ENCODE results near the gene PHYKPL. TPM values are rescaled to one million over a fixed set of nuclear protein-coding genes. Genes with fewer than 3 reads are reported as not detected.

PHYKPL gene
- total RNA-seq, 1 donor from 2014 or later, result 20.5 TPM

DNA sequence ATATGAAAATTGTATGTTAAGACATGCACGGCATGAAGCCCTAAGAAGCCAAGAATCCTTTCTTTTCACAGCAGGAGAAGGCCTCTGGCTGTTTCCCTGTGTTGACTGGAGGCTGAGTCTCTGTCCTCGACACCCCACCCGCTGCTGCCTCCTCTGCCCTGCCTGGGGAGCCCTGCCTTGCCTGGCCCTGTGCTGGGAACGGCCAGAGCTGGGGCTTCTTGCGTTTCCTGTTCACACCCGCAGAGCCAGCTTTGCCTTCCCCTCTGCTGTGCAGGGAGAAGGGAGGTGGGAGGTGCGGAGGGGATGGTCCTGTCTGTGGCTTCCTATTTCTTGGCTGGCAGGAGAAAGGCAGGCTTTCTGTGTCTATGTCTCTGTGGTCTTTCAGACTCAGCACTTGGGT is 38.6 kb downstream of the PHYKPL start:
- H3K27me3 ChIP-seq, result no peaks in the 10 kb centered on the region
- Mint-ChIP-seq H3K36me3 (no peaks in the 10 kb centered on the region), H3K9me3 (peaks cover 11% of the 10 kb centered on the region), H3K27ac (no peak overlapping the region), H3K27me3 (ENCODE audit: insufficient read depth, low read depth) (peaks cover 12% of the 10 kb centered on the region), H3K4me1 (peaks cover 28% of the 10 kb centered on the region), H3K4me3 (no peak overlapping the region)
- no peaks in the 10 kb centered on the region for H3K79me2 ChIP-seq (ENCODE audit: low read depth)
- H3K9me3 ChIP-seq (ENCODE audit: low read depth), result no peaks in the 10 kb centered on the region
- no peak overlapping the region for H3K4me3 ChIP-seq
- DNase-seq (ENCODE audit: low spot score), result no peak
- no peaks in the 10 kb centered on the region for H4K20me1 ChIP-seq (ENCODE audit: low read depth)
- no peak overlapping the region for H3K4me2 ChIP-seq
- H3K9ac ChIP-seq, result no peak overlapping the region
- no peak overlapping the region for H2AFZ ChIP-seq (replicated peaks)
- no peaks in the 10 kb centered on the region for H3K36me3 ChIP-seq
- peaks cover 17% of the 10 kb centered on the region for H3F3A ChIP-seq (ENCODE audit: low read depth)
- H3K27ac ChIP-seq, result no peak overlapping the region
- TF ChIP-seq EZH2phosphoT487 (IDR thresholded peaks at IDR 0.05) (no peak), EZH2 (IDR thresholded peaks at IDR 0.05) (no peak)
- TF ChIP-seq, protein P1, sequence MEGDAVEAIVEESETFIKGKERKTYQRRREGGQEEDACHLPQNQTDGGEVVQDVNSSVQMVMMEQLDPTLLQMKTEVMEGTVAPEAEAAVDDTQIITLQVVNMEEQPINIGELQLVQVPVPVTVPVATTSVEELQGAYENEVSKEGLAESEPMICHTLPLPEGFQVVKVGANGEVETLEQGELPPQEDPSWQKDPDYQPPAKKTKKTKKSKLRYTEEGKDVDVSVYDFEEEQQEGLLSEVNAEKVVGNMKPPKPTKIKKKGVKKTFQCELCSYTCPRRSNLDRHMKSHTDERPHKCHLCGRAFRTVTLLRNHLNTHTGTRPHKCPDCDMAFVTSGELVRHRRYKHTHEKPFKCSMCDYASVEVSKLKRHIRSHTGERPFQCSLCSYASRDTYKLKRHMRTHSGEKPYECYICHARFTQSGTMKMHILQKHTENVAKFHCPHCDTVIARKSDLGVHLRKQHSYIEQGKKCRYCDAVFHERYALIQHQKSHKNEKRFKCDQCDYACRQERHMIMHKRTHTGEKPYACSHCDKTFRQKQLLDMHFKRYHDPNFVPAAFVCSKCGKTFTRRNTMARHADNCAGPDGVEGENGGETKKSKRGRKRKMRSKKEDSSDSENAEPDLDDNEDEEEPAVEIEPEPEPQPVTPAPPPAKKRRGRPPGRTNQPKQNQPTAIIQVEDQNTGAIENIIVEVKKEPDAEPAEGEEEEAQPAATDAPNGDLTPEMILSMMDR (IDR thresholded peaks at IDR 0.05), result no peak
- H3K4me1 ChIP-seq, result peaks cover 14% of the 10 kb centered on the region

DNA sequence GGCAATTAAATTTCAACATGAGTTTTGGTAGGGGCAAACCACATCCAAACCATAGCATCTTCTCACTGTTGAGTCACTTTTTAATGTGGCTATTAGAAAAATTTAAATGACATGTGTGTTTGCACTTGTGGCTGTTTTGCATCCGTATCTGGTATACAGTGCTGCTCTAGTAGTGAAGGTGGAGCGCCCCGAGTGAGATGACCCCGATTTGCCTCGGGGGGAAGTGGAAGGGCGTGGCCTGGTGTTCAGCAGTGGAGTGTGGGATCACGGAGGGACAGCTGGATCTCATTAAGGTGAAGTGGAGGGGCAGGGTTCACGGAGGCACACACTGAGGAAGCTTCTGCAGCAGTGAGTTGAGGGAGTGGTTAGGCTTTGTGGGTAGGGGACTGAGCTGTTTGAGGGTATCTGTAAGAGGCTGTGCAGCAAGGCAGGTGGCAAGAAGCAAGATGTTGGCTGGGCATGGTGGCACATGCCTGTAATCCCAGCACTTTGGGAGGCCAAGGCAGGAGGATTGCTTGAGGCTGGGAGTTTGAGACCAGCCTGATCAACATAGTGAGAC is 39.3 kb downstream of the PHYKPL start:
- peak overlapping the region; percentile 67 for H3K27ac Mint-ChIP-seq

DNA sequence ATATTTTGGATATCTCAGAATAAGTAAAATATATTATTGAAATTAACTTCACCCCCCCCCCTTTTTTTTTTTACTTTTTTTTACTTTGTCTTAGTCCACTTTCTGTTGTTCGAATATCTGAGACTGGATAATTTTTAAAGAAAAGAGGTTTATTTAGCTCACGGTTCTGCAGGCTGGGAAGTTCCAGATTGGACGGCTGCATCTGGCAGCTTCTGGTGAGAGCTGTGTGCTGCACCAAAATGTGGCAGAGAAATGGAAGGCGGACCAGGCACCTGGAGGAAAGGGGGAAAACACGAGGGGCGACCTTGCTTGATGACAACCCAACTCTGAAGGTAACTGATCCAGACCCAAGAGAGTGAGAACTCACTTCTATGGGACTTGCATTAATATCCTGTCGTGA is 39.8 kb downstream of the PHYKPL start:
- Mint-ChIP-seq H3K36me3 (no peaks in the 10 kb centered on the region), H3K4me1 (peaks cover 29% of the 10 kb centered on the region), H3K27me3 (ENCODE audit: insufficient read depth, low read depth) (peaks cover 5% of the 10 kb centered on the region), H3K27ac (no peak overlapping the region), H3K4me3 (no peak overlapping the region), H3K9me3 (peaks cover 11% of the 10 kb centered on the region)
- peaks cover 17% of the 10 kb centered on the region for H3F3A ChIP-seq (ENCODE audit: low read depth)
- DNase-seq (ENCODE audit: low spot score), result no peak
- no peak overlapping the region for H3K4me2 ChIP-seq
- no peak overlapping the region for H3K27ac ChIP-seq
- H3K9ac ChIP-seq, result no peak overlapping the region
- H3K4me1 ChIP-seq, result peaks cover 14% of the 10 kb centered on the region
- H3K4me3 ChIP-seq, result no peak overlapping the region
- H4K20me1 ChIP-seq (ENCODE audit: low read depth), result no peaks in the 10 kb centered on the region
- H3K27me3 ChIP-seq, result no peaks in the 10 kb centered on the region
- no peaks in the 10 kb centered on the region for H3K36me3 ChIP-seq
- no peak overlapping the region for H2AFZ ChIP-seq (replicated peaks)
- no peaks in the 10 kb centered on the region for H3K9me3 ChIP-seq (ENCODE audit: low read depth)
- no peak for TF ChIP-seq EZH2phosphoT487 (IDR thresholded peaks at IDR 0.05)
- no peak for TF ChIP-seq EZH2 (IDR thresholded peaks at IDR 0.05)
- TF ChIP-seq, protein P1 (IDR thresholded peaks at IDR 0.05), result no peak
- H3K79me2 ChIP-seq (ENCODE audit: low read depth), result no peaks in the 10 kb centered on the region

More for the DNA sequence above, 39.3 kb downstream of the PHYKPL start:
- Histone ChIP-seq H3K27ac (no peak overlapping the region), H3F3A (ENCODE audit: low read depth) (peaks cover 17% of the 10 kb centered on the region), H3K79me2 (ENCODE audit: low read depth) (no peaks in the 10 kb centered on the region), H3K4me1 (peaks cover 14% of the 10 kb centered on the region), H3K4me2 (no peak overlapping the region), H4K20me1 (ENCODE audit: low read depth) (no peaks in the 10 kb centered on the region), H3K36me3 (no peaks in the 10 kb centered on the region), H3K27me3 (no peaks in the 10 kb centered on the region), H3K9ac (no peak overlapping the region), H3K4me3 (no peak overlapping the region), H3K9me3 (ENCODE audit: low read depth) (no peaks in the 10 kb centered on the region), H2AFZ (replicated peaks) (no peak overlapping the region)
- Mint-ChIP-seq H3K4me1 (peaks cover 29% of the 10 kb centered on the region), H3K36me3 (no peaks in the 10 kb centered on the region), H3K9me3 (peaks cover 11% of the 10 kb centered on the region), H3K4me3 (peak overlapping the region; percentile 38), H3K27me3 (ENCODE audit: insufficient read depth, low read depth) (peaks cover 10% of the 10 kb centered on the region)
- DNase-seq (ENCODE audit: low spot score), result no peak
- TF ChIP-seq EZH2 (IDR thresholded peaks at IDR 0.05), result no peak
- TF ChIP-seq, protein P1 (IDR thresholded peaks at IDR 0.05), result no peak
